ENCODE data around the gene SHROOM3.
"Not testable (repeated sequence)": the region's sequence is repeated elsewhere in the genome, so short reads cannot be mapped to it uniquely, and the experiment has no call there.

DNA sequence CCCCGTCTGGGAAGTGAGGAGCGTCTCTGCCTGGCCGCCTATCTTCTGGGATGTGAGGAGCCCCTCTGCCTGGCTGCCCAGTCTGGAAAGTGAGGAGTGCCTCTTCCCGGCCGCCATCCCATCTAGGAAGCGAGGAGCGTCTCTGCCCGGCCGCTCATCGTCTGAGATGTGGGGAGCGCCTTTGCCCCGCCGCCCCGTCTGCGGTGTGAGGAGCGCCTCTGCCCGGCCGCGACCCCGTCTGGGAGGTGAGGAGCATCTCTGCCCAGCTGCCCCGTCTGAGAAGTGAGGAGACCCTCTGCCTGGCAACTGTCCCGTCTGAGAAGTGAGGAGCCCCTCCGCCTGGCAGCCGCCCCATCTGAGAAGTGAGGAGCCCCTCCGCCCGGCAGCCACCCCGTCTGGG, 11.9 kb upstream of the SHROOM3 start:
- TF ChIP-seq EZH2 (IDR thresholded peaks at IDR 0.05; ENCODE audit: borderline replicate concordance, insufficient read depth, low read depth, low read length, poor library complexity, severe bottlenecking); CTCF (IDR thresholded peaks at IDR 0.05): not testable (repeated sequence)
